OCI-LY7 (cell line): Measurements from ENCODE around the gene TSPAN7.

Experiments used
- EZH2phosphoT487 ChIP-seq: fragments of 200-600 bp; sonication (generic); IDR thresholded peaks from 2 replicates; pipeline ENCODE4 v1.6.1; 2018; ENCODE audit warnings: low read depth, borderline replicate concordance, mild to moderate bottlenecking, mixed run types, antibody characterized with exemption, low read length, moderate library complexity, mixed read lengths
- TF ChIP-seq, protein P1 (sequence below): fragments of 200-600 bp; sonication (generic); conservative IDR thresholded peaks from 2 replicates; pipeline ENCODE4 v1.5.1; 2014; ENCODE audit warnings: mild to moderate bottlenecking, antibody characterized with exemption, low read length, moderate library complexity, mixed read lengths

DNA sequence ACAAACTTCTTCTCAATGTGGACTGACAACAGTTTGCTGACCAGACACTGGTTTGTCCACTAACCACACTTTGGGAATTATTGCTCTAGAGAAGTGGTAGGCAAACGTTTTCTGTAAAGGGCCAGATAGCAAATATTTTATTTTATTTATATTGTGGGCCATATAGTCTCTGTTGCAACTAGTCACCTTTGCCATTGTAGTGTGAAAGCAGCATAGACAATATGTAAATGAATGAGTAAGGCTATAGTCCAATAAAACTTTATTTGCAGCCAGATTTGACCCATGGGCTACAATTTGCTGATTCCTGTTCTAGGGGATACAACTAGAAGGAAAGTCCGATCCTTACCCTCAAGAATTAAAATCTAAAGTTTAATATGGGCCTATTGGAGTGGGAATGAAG lies 14.5 kb downstream of the TSPAN7 start:
- TF ChIP-seq, protein P1, sequence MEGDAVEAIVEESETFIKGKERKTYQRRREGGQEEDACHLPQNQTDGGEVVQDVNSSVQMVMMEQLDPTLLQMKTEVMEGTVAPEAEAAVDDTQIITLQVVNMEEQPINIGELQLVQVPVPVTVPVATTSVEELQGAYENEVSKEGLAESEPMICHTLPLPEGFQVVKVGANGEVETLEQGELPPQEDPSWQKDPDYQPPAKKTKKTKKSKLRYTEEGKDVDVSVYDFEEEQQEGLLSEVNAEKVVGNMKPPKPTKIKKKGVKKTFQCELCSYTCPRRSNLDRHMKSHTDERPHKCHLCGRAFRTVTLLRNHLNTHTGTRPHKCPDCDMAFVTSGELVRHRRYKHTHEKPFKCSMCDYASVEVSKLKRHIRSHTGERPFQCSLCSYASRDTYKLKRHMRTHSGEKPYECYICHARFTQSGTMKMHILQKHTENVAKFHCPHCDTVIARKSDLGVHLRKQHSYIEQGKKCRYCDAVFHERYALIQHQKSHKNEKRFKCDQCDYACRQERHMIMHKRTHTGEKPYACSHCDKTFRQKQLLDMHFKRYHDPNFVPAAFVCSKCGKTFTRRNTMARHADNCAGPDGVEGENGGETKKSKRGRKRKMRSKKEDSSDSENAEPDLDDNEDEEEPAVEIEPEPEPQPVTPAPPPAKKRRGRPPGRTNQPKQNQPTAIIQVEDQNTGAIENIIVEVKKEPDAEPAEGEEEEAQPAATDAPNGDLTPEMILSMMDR = no peak
- TF ChIP-seq EZH2phosphoT487 = no peak
